T-cell (primary cell): ENCODE measurements around the gene AXIN1. TPM values are rescaled to one million over a fixed set of nuclear protein-coding genes. Genes with fewer than 3 reads are reported as not detected.
A peak's percentile ranks its signal among the peaks of the same experiment; 100 is the strongest.

Experiments used
- ATAC-seq, 4 experiments: fragments of 200-7000 bp in 3 of 4; fragments of 150-1000 bp in 1 of 4; cut with Tn5 transposase; replicated peaks in 1 of 4; 1 replicate in 3 of 4; 2 replicates in 1 of 4; pipeline ENCODE4 v1.10.0; 2021; ENCODE audit warnings: moderate library complexity in 3 of 4, mild to moderate bottlenecking in 2 of 4, moderate number of reproducible peaks in 1 of 4
- CTCF ChIA-PET, 2 donors: fragments of 300-600 bp; sonication (Branson Sonifier 250); formaldehyde crosslinking; loops; one replicate each; lab custom pipeline; 2022; ENCODE audit warnings: antibody characterized with exemption in 2 of 2; lab: Charles Lee
- POLR2A ChIA-PET, 2 donors: fragments of 300-600 bp; sonication (Branson Sonifier 250); formaldehyde crosslinking; loops; one replicate each; lab custom pipeline; 2022; ENCODE audit warnings: antibody characterized with exemption in 2 of 2; lab: Charles Lee
- DNase-seq, 35 experiments: peaks; one replicate each; pipeline versions ENCODE4 v3.0.0 to v3.0.0-alpha.2; 2013 to 2023
- H3K27ac ChIP-seq: one replicate; pipeline ENCODE4 v1.5.1; 2013; ENCODE audit warnings: low read length
- H3K27me3 ChIP-seq, 2 experiments: replicated peaks in 1 of 2; 1 replicate in 1 of 2; 2 replicates in 1 of 2; pipeline versions ENCODE4 v1.6.1 to v1.7.0; 2013; ENCODE audit warnings: low read length in 1 of 2, mixed read lengths in 1 of 2; ENCODE audit not compliant: control insufficient read depth in 2 of 2, insufficient read depth in 2 of 2; ENCODE audit errors: extremely low read depth in 1 of 2
- H3K36me3 ChIP-seq, 2 donors: 1 replicate in 1 of 2; 2 replicates in 1 of 2; pipeline versions ENCODE4 v1.6.1 to v1.7.0; 2013; ENCODE audit warnings: low read length in 1 of 2; ENCODE audit not compliant: control insufficient read depth in 2 of 2, insufficient read depth in 1 of 2; ENCODE audit errors: extremely low read depth in 1 of 2
- H3K4me1 ChIP-seq, 2 experiments: 1 replicate in 1 of 2; 2 replicates in 1 of 2; pipeline versions ENCODE4 v1.6.1 to v1.7.0; 2013; ENCODE audit warnings: low read length in 2 of 2, mixed read lengths in 1 of 2; ENCODE audit not compliant: insufficient read depth in 2 of 2, control insufficient read depth in 1 of 2; ENCODE audit errors: extremely low read depth in 1 of 2
- H3K4me3 ChIP-seq, 2 donors: 1 replicate in 1 of 2; 2 replicates in 1 of 2; pipeline versions ENCODE4 v1.5.1 to v1.7.0; 2013; ENCODE audit warnings: mild to moderate bottlenecking in 2 of 2, low read length in 1 of 2, moderate library complexity in 1 of 2; ENCODE audit not compliant: control insufficient read depth in 1 of 2; ENCODE audit errors: extremely low read depth in 1 of 2
- H3K9me3 ChIP-seq: 2 replicates; pipeline ENCODE4 v1.7.0; 2013
- H3K27ac Mint-ChIP-seq, 2 donors: one replicate each; pipeline ENCODE4 v1.8.0; 2020 to 2021; ENCODE audit warnings: mild to moderate bottlenecking in 2 of 2, mixed read lengths in 2 of 2
- H3K27me3 Mint-ChIP-seq, 2 donors: one replicate each; pipeline ENCODE4 v1.8.0; 2021 to 2022; ENCODE audit warnings: mixed read lengths in 2 of 2
- H3K36me3 Mint-ChIP-seq: one replicate; pipeline ENCODE4 v1.8.0; 2021; ENCODE audit warnings: mixed read lengths
- H3K4me1 Mint-ChIP-seq, 3 donors: one replicate each; pipeline ENCODE4 v1.8.0; 2020 to 2022; ENCODE audit warnings: mixed read lengths in 3 of 3, mild to moderate bottlenecking in 1 of 3
- H3K4me3 Mint-ChIP-seq, 3 donors: one replicate each; pipeline ENCODE4 v1.8.0; 2020 to 2022; ENCODE audit warnings: mild to moderate bottlenecking in 3 of 3, mixed read lengths in 3 of 3, moderate library complexity in 3 of 3
- H3K9me3 Mint-ChIP-seq, 3 donors: one replicate each; pipeline ENCODE4 v1.8.0; 2020 to 2022; ENCODE audit warnings: mixed read lengths in 3 of 3
- WGBS: methylation state at CpG from one replicate; pipeline ENCODE4 v1.1.5; 2013; ENCODE audit warnings: missing lambda C conversion rate; ENCODE audit not compliant: insufficient coverage; 5-methylcytosine and 5-hydroxymethylcytosine counted together
- total RNA-seq, 35 experiments: library from RNA in 6 of 35; stranded (reverse) in 6 of 35; fragments of 120-200 nt in 1 of 35; gene quantifications; one replicate each; pipeline versions ENCODE4 v1.2.1 to v1.2.4 and lab custom pipeline; 2013 to 2026

The AXIN1 gene
- total RNA-seq, 5 donors from 2014 or later (not counting 1 experiment from before 2014, with no cell fraction given), result 38.5 to 58.9 (median 50.4) TPM

- DNase-seq (no peak), ATAC-seq (no peak)
- Histone ChIP-seq H3K4me1 (peaks cover 21 to 46% of the 10 kb centered on the region in 2 experiments), H3K27ac (peak overlapping the region; percentile 16), H3K36me3 (no peaks in the 10 kb centered on the region), H3K27me3 (no peaks in the 10 kb centered on the region), H3K4me3 (no peak overlapping the region), H3K9me3 (no peaks in the 10 kb centered on the region)
- Mint-ChIP-seq H3K36me3 (no peaks in the 10 kb centered on the region), H3K4me1 (peaks cover 19 to 28% (median 23%) of the 10 kb centered on the region in 3 donors), H3K27ac (peak overlapping the region in 1 of 2 donors; percentile 59), H3K9me3 (no peaks in the 10 kb centered on the region), H3K4me3 (peak overlapping the region in 1 of 3 donors; percentile 5), H3K27me3 (no peaks in the 10 kb centered on the region)
- WGBS, result 94% methylated on average over 4 of the region's 12 CpGs
- ChIA-PET POLR2A (no interaction called here), CTCF (no interaction called here)
These were observed 4.2 kb upstream of the AXIN1 start for GRCh38 chr16:356741-357140.

DNA sequence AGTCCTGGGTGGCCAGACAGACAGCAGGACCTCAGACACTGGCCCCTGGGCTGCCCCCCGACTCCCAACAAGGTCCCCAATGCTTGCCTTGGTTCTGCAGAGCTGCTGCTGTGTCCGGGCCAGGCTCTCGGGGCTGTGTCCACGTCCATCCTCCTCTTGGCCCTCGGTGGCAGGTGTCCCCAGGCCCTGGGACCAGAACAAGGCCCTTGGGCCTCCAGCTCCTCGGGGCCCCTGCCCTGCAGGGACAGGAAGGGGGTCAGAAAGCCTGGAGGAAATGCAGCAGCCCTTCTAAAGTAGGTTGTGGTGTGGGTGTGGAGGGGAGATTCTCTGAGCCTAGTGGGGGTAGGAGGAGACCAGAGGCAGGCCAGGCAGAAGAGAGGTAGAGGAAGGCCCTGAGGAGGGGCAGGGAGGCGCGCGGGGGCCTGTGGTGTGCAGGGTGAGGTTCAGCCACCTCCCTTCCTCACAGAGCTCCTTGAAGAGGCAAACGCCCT lies 2.5 kb upstream of the AXIN1 start:
- DNase-seq (peak in 33 of 35 experiments; percentile 25 to 76 (median 51)), ATAC-seq (peak; percentile 18 to 53 (median 25))
- Mint-ChIP-seq H3K4me1 (peaks cover 33 to 39% (median 36%) of the 10 kb centered on the region in 3 donors), H3K27me3 (no peaks in the 10 kb centered on the region), H3K36me3 (peaks cover 5% of the 10 kb centered on the region), H3K4me3 (peak overlapping the region; percentile 54 to 84 (median 73)), H3K27ac (peak overlapping the region; percentile 90 to 96), H3K9me3 (no peaks in the 10 kb centered on the region)
- Histone ChIP-seq H3K27ac (peak overlapping the region; percentile 80), H3K4me1 (peaks cover 21 to 58% of the 10 kb centered on the region in 2 experiments), H3K36me3 (peaks cover 0 to 2% of the 10 kb centered on the region in 2 donors), H3K27me3 (no peaks in the 10 kb centered on the region), H3K9me3 (no peaks in the 10 kb centered on the region), H3K4me3 (peak overlapping the region; percentile 29 to 54)
- ChIA-PET CTCF (no interaction called here), POLR2A (interaction anchor here in 1 of 2 donors (0.6 kb wide), 1 partner anchor 113 kb away, joined by 7 read pairs; no protein-coding TSS in a partner anchor)
- WGBS, result 62% methylated on average over 5 of the region's 10 CpGs

DNA sequence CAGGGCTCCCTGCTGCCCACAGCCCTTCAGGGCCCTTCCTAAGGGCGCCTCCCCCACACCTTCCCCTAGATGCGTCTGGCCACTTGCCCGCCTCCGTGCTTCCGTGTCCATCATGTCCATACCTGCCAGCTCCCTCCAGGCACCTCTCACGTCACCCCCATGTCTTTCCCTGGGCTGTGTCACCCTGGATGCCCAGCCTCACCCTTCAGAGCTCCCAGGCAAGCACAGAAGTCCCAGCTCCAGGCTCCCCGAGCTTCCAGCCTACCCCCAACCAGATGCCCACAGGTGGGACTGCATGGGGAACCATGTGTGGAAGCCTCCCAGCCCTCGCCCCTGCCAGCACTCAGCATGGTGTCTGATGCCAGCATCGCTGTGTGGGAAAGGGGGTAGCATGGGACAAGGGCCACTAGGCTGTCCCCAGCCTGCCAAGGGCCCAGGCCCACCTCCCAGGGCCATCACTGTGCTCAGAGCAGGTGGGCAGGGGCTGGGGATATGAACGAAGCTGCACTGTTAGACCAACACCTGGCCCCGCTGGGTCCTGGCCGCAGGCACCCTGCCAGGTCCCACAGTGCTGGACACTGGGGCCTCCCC lies 1.9 kb upstream of the AXIN1 start:
- CTCF ChIA-PET, result no interaction called here
- no peaks in the 10 kb centered on the region for H3K9me3 Mint-ChIP-seq
- H3K27ac Mint-ChIP-seq, result peak overlapping the region; percentile 90 to 96
- Histone ChIP-seq H3K4me3 (peak overlapping the region; percentile 29 to 54), H3K27ac (peak overlapping the region; percentile 80), H3K4me1 (peaks cover 21 to 63% of the 10 kb centered on the region in 2 experiments), H3K9me3 (no peaks in the 10 kb centered on the region), H3K27me3 (no peaks in the 10 kb centered on the region), H3K36me3 (peaks cover 0 to 6% of the 10 kb centered on the region in 2 donors)
- ATAC-seq, result no peak
- POLR2A ChIA-PET, result interaction anchor here in 1 of 2 donors (0.6 kb wide), 1 partner anchor 112 kb away, joined by 7 read pairs; no protein-coding TSS in a partner anchor
- DNase-seq, result peak in 2 of 35 experiments; percentile 22 to 28
- H3K4me1 Mint-ChIP-seq, result peaks cover 39 to 45% (median 43%) of the 10 kb centered on the region in 3 donors
- peak overlapping the region; percentile 48 to 84 (median 73) for H3K4me3 Mint-ChIP-seq
- no peaks in the 10 kb centered on the region for H3K27me3 Mint-ChIP-seq
- WGBS, result 92% methylated on average over 6 of the region's 12 CpGs
- peaks cover 6% of the 10 kb centered on the region for H3K36me3 Mint-ChIP-seq

DNA sequence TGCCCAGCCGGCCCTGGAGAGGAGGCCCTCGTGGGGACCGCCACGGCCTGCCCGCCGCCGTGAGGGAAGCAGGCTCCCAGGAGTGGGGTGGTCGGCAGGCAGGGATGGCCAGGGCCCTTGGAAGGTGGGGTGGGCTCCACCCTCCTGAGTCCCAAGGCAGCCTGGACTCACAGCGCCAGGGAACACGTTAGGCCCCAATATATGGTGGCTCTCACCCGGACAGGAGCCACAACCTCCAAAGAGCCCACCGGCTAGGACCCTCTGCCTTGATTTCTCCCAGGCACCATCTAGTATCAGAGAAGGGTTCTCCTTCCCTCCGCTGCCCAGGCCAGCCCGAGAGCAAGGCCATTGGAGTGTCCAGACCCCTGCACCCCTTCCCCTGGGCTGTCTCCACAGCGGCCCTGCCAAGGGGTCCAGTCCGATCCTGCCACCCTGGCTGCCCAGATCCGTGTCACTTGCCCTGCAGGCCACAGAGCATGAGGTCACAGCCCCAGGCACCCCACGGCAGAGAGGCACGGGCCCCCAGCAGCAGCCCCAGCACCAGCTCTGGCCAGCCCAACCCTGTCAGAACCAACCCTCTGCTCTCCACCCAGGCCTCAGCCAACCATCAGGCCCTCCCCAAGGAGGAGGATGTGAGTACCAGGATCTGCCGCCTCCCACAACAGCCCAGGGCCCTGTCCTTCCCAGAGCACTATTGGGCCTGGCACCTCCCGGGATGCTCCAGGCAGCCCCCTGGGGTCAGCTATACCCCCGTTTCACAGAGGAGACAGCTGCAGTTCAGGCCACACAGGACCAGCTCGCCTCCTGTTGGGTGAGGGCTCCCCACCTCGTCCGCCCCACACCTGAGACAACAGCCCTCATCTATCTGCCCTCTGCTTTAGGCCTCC lies 1.1 kb upstream of the AXIN1 start:
- peaks cover 8% of the 10 kb centered on the region for H3K36me3 Mint-ChIP-seq
- DNase-seq, result peak in 5 of 35 experiments; percentile 16 to 35 (median 20)
- peaks cover 44 to 51% (median 47%) of the 10 kb centered on the region in 3 donors for H3K4me1 Mint-ChIP-seq
- no peaks in the 10 kb centered on the region for H3K27me3 Mint-ChIP-seq
- Histone ChIP-seq H3K9me3 (no peaks in the 10 kb centered on the region), H3K27ac (peak overlapping the region; percentile 80), H3K4me3 (peak overlapping the region; percentile 4 to 54), H3K27me3 (no peaks in the 10 kb centered on the region), H3K36me3 (peaks cover 0 to 8% of the 10 kb centered on the region in 2 donors), H3K4me1 (peaks cover 21 to 67% of the 10 kb centered on the region in 2 experiments)
- ATAC-seq, result no peak
- ChIA-PET CTCF (interaction anchor here (0.6 to 1.5 kb wide), 7 partner anchors 17 to 171 kb away, joined by 3 to 14 read pairs (median 4); partner anchors contain the start of genes FAM234A (in 1 of the 2) and MRPL28 (in 1 of the 2)), POLR2A (interaction anchor here in 1 of 2 donors (0.6 kb wide), 3 partner anchors 119 to 238 kb away, joined by 3 to 6 read pairs (median 4); partner anchors contain the start of gene FAM234A)
- H3K27ac Mint-ChIP-seq, result peak overlapping the region; percentile 84 to 96
- H3K9me3 Mint-ChIP-seq, result no peaks in the 10 kb centered on the region
- WGBS, result 71% methylated on average over 24 of the region's 25 CpGs
- H3K4me3 Mint-ChIP-seq, result peak overlapping the region; percentile 48 to 84 (median 73)

GRCh38 chr16:351804-352520 lies 561 bp downstream of the AXIN1 start:
- CTCF ChIA-PET, result interaction anchor here in 1 of 2 donors (0.5 to 1.0 kb wide), 4 partner anchors 11 to 368 kb away, joined by 4 to 8 read pairs (median 6); no protein-coding TSS in a partner anchor
- Mint-ChIP-seq H3K27me3 (no peaks in the 10 kb centered on the region), H3K36me3 (peaks cover 11% of the 10 kb centered on the region), H3K4me1 (peaks cover 60 to 68% (median 64%) of the 10 kb centered on the region in 3 donors), H3K4me3 (peak overlapping the region; percentile 82 to 86 (median 82)), H3K9me3 (no peaks in the 10 kb centered on the region), H3K27ac (peak overlapping the region; percentile 82 to 86)
- Histone ChIP-seq H3K4me3 (peak overlapping the region; percentile 38 to 74), H3K36me3 (peaks cover 0 to 14% of the 10 kb centered on the region in 2 donors), H3K4me1 (peaks cover 21 to 81% of the 10 kb centered on the region in 2 experiments), H3K9me3 (no peaks in the 10 kb centered on the region), H3K27ac (peak overlapping the region; percentile 19), H3K27me3 (no peaks in the 10 kb centered on the region)
- DNase-seq (peak in 9 of 35 experiments; percentile 19 to 49 (median 28)), ATAC-seq (peak; percentile 21 to 40 (median 32))
- POLR2A ChIA-PET, result interaction anchor here in 1 of 2 donors (0.5 to 0.7 kb wide), 2 partner anchors 50 to 1141 kb away, joined by 3 to 6 read pairs; partner anchors contain the start of gene DECR2
- under 1% methylated on average over 94 of the region's 95 CpGs for WGBS
